Karpas-422 (cell line): ENCODE data around the gene ASPDH. TPM values are rescaled to one million over a fixed set of nuclear protein-coding genes. Genes with fewer than 3 reads are reported as not detected.

Experiments used
- DNase-seq: peaks from one replicate; pipeline ENCODE4 v3.0.0-alpha.2; 2015
- H2AFZ ChIP-seq: fragments of 200-600 bp; sonication (generic); 2 replicates; pipeline ENCODE4 v1.6.1; 2014; ENCODE audit warnings: antibody characterized with exemption, low read length, mixed read lengths
- H3K27ac ChIP-seq: fragments of 200-600 bp; sonication (generic); 2 replicates; pipeline ENCODE4 v1.5.1; 2014; ENCODE audit warnings: mild to moderate bottlenecking, low read length, moderate library complexity
- H3K27me3 ChIP-seq: fragments of 200-600 bp; sonication (generic); 2 replicates; pipeline ENCODE4 v1.6.1; 2014; ENCODE audit warnings: low read length, mixed read lengths
- H3K36me3 ChIP-seq: fragments of 200-600 bp; sonication (generic); 2 replicates; pipeline ENCODE4 v1.6.1; 2014; ENCODE audit warnings: low read length, mixed read lengths; ENCODE audit not compliant: insufficient read depth
- H3K4me1 ChIP-seq: fragments of 200-600 bp; sonication (generic); 2 replicates; pipeline ENCODE4 v1.6.1; 2014; ENCODE audit warnings: mild to moderate bottlenecking, low read length, mixed read lengths
- H3K4me2 ChIP-seq: fragments of 200-600 bp; sonication (generic); 2 replicates; pipeline ENCODE4 v1.6.1; 2014; ENCODE audit warnings: low read length, low read depth, mild to moderate bottlenecking; ENCODE audit not compliant: poor library complexity, severe bottlenecking
- H3K4me3 ChIP-seq: fragments of 200-600 bp; sonication (generic); 2 replicates; pipeline ENCODE4 v1.5.1; 2014; ENCODE audit warnings: mild to moderate bottlenecking, antibody characterized with exemption, low read length, mixed read lengths
- H3K79me2 ChIP-seq: fragments of 200-600 bp; sonication (generic); 2 replicates; pipeline ENCODE4 v1.6.1; 2014; ENCODE audit warnings: mild to moderate bottlenecking, low read length, mixed read lengths
- H3K9ac ChIP-seq: fragments of 200-600 bp; sonication (generic); 2 replicates; pipeline ENCODE4 v1.6.0; 2014; ENCODE audit warnings: low read length
- H3K9me2 ChIP-seq: fragments of 200-600 bp; sonication (generic), shearing (Covaris generic); replicated peaks from 2 replicates; pipeline ENCODE4 v1.6.0; 2014; ENCODE audit warnings: mild to moderate bottlenecking, low read length, moderate library complexity; ENCODE audit not compliant: insufficient read depth
- H3K9me3 ChIP-seq: fragments of 300-700, 200-600 bp; sonication (generic); 2 replicates; pipeline ENCODE4 v1.6.1; 2014; ENCODE audit warnings: low read length, mixed read lengths
- H4K20me1 ChIP-seq: fragments of 200-600 bp; sonication (generic); 2 replicates; pipeline ENCODE4 v1.6.1; 2014; ENCODE audit warnings: mild to moderate bottlenecking, antibody characterized with exemption, low read length, low read depth; ENCODE audit not compliant: insufficient read depth
- total RNA-seq: library from RNA; depleted of rRNA; stranded (reverse); fragments of >200 nt; shearing (Covaris generic); gene quantifications from 2 replicates; pipeline ENCODE4 v1.2.3, GENCODE V29; 2014; ENCODE audit warnings: low replicate concordance; rRNA removed

Gene ASPDH
- not detected in 2 replicates for total RNA-seq

DNA sequence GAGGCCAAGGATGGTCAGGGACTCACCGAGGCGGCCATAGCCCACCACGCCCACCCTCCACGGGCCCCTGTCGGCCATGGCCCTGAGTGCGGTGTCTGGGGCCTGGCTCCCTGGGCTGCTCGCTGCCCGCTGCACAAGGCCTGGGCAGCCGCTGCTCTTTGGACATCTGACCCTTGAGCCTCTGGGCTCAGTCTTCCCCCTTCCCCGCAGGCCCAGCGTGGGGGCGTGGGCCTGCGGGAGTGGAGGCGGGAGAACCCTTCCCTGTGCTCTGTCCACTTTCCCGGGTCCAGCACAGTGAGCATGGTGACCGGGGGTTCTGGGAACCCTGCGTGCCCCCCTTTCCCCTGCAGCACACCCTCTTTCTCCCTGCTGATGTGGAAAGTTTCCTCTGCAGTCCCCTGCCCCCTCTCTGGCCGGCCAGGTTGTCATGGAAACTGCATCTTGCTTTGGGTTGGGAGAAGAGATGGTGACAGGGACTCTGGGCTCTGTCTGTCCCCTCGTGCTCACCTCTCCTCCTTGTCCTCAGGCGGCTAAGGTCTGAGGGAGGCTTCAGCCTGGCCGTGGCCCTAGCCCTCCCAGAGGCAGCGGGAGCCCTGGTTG lies at the start of gene ASPDH:
Gene ASPDH, minus strand, starts transcription at position 168 of the 600 bp plus-strand sequence. Its CDS starts 90 bp downstream, at position 78.
- H3K9me2 ChIP-seq, result no peaks in the 10 kb centered on the region
- no peak within 1 kb of the TSS for H3K4me2 ChIP-seq
- DNase-seq, result peak; percentile 57
- H3K9me3 ChIP-seq, result no peaks in the 10 kb centered on the region; the same call in 1 of the 2 replicates
- no peak within 1 kb of the TSS for H3K4me3 ChIP-seq
- H3K27ac ChIP-seq, result no peak within 1 kb of the TSS
- H3K36me3 ChIP-seq, result no peaks in the 10 kb centered on the region
- H2AFZ ChIP-seq, result no peak within 1 kb of the TSS
- no peaks in the 10 kb centered on the region; the same call in 1 of the 2 replicates for H3K79me2 ChIP-seq
- H4K20me1 ChIP-seq, result no peaks in the 10 kb centered on the region
- H3K4me1 ChIP-seq, result peaks cover 16% of the 10 kb centered on the region
- H3K27me3 ChIP-seq, result no peaks in the 10 kb centered on the region
- no peak within 1 kb of the TSS for H3K9ac ChIP-seq

DNA sequence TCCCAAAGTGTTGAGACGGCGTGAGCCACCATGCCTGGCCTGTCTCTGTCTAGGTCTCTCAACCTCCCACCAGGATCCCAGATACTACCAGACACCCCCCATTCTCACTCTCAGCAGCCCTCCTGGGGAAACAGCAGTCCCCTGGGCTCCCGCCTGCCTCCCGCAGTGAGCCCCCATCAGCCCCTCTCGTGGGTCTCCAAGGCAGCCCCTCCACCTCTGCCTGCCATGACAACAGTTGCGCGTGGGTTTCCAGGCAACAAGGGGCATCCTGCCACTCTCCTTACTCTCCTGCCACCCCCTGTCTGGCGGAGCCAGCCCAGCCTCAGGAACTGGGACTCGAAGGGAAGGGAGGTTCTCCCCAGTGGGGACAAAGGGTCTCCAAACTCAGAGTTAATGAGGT lies 49.3 kb upstream of the ASPDH start:
- H3K9ac ChIP-seq, result no peak overlapping the region

DNA sequence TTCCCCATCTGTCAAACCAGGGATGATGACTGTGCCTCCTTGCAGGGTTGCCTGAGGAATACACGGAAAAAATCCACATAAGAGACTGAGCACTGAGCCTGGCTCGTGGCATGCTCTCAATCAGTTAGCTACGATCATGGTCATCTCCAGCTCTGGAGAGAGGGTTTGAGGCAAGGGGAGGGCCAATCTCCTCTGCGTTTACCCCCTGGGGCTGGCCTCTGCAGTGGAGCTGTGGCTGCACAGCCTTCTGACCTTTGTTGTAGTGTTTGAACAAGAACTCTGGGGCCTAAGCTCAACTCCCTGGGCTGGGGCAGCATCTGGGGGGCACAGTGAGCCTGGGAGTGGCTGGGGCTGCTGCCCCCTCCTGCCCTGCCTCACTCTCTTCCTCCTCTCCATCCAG lies 48.6 kb upstream of the ASPDH start:
- Histone ChIP-seq H3K9me2 (no peaks in the 10 kb centered on the region), H3K4me2 (no peak overlapping the region), H3K4me1 (no peaks in the 10 kb centered on the region), H3K36me3 (no peaks in the 10 kb centered on the region), H4K20me1 (peaks cover under 1% of the 10 kb centered on the region; the same call in 1 of the 2 replicates), H3K9me3 (no peaks in the 10 kb centered on the region), H3K27ac (no peak overlapping the region), H3K9ac (no peak overlapping the region), H3K79me2 (no peaks in the 10 kb centered on the region), H2AFZ (no peak overlapping the region), H3K27me3 (no peaks in the 10 kb centered on the region), H3K4me3 (no peak overlapping the region)
- DNase-seq, result no peak

More for the DNA sequence above, 49.3 kb upstream of the ASPDH start:
- Histone ChIP-seq H3K27ac (no peak overlapping the region), H3K27me3 (no peaks in the 10 kb centered on the region), H3K36me3 (no peaks in the 10 kb centered on the region), H3K9me3 (no peaks in the 10 kb centered on the region), H3K79me2 (no peaks in the 10 kb centered on the region), H3K4me2 (no peak overlapping the region), H2AFZ (no peak overlapping the region), H4K20me1 (no peaks in the 10 kb centered on the region; the same call in 1 of the 2 replicates), H3K9me2 (no peaks in the 10 kb centered on the region), H3K4me1 (no peaks in the 10 kb centered on the region), H3K4me3 (no peak overlapping the region)
- no peak for DNase-seq

DNA sequence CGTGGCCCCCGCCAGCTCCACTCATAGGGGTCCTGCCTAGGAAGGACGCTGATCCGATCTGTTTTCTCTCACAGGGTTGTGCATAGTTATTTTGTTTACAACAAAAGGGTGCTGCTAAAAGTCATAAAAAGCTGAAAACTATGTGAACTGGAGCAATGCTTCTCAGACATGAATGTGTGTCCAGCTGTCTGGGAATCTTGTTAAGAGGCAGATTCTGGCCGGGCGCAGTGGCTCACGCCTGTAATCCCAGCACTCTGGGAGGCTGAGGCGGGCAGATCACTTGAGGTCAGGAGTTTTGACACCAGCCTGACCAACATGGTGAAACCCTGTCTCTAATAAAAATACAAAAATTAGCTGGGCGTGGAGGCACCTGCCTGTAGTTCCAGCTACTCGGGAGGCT lies 45.9 kb upstream of the ASPDH start:
- H3K27me3 ChIP-seq, result no peaks in the 10 kb centered on the region
- H3K4me3 ChIP-seq, result no peak overlapping the region
- no peak overlapping the region for H3K4me2 ChIP-seq
- H3K9me3 ChIP-seq, result no peaks in the 10 kb centered on the region
- DNase-seq, result no peak
- H3K79me2 ChIP-seq, result no peaks in the 10 kb centered on the region
- H3K4me1 ChIP-seq, result peaks cover 9% of the 10 kb centered on the region
- H2AFZ ChIP-seq, result no peak overlapping the region
- no peaks in the 10 kb centered on the region for H3K36me3 ChIP-seq
- H3K9me2 ChIP-seq, result no peaks in the 10 kb centered on the region
- no peak overlapping the region for H3K9ac ChIP-seq
- H4K20me1 ChIP-seq, result peaks cover 8% of the 10 kb centered on the region; the same call in 1 of the 2 replicates
- no peak overlapping the region for H3K27ac ChIP-seq

DNA sequence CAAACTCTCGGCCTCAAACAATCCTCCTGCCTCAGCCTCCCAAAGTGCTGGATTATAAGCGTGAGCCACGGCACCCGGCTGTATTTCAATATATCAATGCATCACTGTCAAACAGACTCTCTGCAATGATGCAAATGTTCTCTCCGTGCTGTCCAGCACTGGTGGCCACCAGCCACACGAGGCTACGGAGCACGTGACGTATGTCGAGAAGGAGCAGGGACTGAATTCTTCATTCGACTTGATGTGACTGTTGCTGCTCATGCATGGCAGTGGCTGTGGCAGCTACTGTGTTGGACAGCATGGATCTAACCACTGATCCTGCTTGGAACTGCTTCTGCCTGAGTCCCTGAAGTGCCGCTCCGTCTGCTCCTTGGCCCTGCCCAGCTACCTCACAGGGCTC lies 44.7 kb upstream of the ASPDH start:
- H3K4me1 ChIP-seq, result peaks cover 9% of the 10 kb centered on the region
- no peaks in the 10 kb centered on the region for H3K79me2 ChIP-seq
- DNase-seq, result no peak
- no peak overlapping the region for H2AFZ ChIP-seq
- no peak overlapping the region for H3K4me3 ChIP-seq
- H3K9ac ChIP-seq, result no peak overlapping the region
- H3K9me2 ChIP-seq, result no peaks in the 10 kb centered on the region
- H3K4me2 ChIP-seq, result no peak overlapping the region
- no peaks in the 10 kb centered on the region for H3K27me3 ChIP-seq
- H3K27ac ChIP-seq, result no peak overlapping the region
- H4K20me1 ChIP-seq, result peaks cover 8% of the 10 kb centered on the region; the same call in 1 of the 2 replicates
- no peaks in the 10 kb centered on the region for H3K36me3 ChIP-seq
- no peaks in the 10 kb centered on the region for H3K9me3 ChIP-seq

DNA sequence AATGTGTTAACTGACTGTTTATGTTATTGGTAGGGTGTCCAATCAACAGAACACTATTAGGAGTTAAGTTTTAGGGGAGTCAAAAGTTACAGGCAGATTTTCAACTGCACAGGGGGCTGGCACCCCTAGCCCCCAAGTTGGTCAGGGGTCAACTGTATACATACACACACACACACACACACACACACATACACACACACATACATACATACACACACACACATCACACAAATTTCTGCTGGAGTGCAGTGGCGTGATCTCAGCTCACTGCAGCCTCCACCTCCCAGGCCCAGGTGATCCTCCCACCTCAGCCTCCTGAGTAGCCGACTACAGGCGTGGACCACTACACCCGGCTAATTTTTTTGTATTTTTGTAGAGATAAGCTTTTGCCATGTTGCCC lies 44.3 kb upstream of the ASPDH start:
- no peak overlapping the region for H2AFZ ChIP-seq
- no peak overlapping the region for H3K4me3 ChIP-seq
- H3K4me1 ChIP-seq, result peaks cover 9% of the 10 kb centered on the region
- no peaks in the 10 kb centered on the region for H3K9me3 ChIP-seq
- no peaks in the 10 kb centered on the region for H3K9me2 ChIP-seq
- H3K9ac ChIP-seq, result no peak overlapping the region
- no peak for DNase-seq
- H3K27me3 ChIP-seq, result no peaks in the 10 kb centered on the region
- no peak overlapping the region for H3K4me2 ChIP-seq
- no peaks in the 10 kb centered on the region for H3K36me3 ChIP-seq
- H3K79me2 ChIP-seq, result no peaks in the 10 kb centered on the region
- no peak overlapping the region for H3K27ac ChIP-seq
- peaks cover 8% of the 10 kb centered on the region; the same call in 1 of the 2 replicates for H4K20me1 ChIP-seq

DNA sequence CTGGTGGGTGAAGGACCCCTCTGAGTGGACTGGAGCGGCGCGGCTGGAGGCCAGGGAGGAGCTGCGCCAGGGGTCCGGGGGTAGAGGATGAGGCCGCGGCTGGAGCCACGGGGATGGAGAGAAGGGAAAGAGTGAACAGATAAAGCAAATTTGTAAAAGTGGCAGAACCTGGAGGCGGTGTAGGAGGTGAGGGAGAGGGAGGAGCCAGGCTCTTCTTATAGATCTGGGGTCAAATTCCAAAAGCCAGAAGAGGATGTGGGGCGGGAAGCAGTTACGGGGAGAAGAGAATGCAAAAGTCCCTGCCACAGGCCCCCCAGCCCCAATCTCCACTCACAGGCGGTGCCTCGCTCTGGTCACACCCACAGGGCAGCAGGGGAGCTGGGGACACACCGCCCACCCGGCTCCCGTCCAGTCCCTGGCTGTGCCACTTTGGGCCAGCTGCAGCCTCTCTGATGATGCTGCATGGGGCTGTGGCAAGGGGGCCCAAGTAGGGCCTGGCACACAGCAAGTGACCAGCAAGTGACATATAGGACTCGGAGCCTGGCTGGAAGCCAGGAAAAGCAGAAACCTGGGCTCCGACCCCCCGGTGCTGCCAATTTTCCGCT lies 43.4 kb upstream of the ASPDH start:
- Histone ChIP-seq H3K9ac (no peak overlapping the region), H3K79me2 (no peaks in the 10 kb centered on the region), H3K4me1 (peaks cover 9% of the 10 kb centered on the region), H2AFZ (no peak overlapping the region), H3K9me3 (no peaks in the 10 kb centered on the region), H4K20me1 (peaks cover 8% of the 10 kb centered on the region; the same call in 1 of the 2 replicates), H3K4me3 (no peak overlapping the region), H3K9me2 (no peaks in the 10 kb centered on the region), H3K27ac (no peak overlapping the region), H3K4me2 (no peak overlapping the region), H3K36me3 (no peaks in the 10 kb centered on the region), H3K27me3 (no peaks in the 10 kb centered on the region)
- no peak for DNase-seq

DNA sequence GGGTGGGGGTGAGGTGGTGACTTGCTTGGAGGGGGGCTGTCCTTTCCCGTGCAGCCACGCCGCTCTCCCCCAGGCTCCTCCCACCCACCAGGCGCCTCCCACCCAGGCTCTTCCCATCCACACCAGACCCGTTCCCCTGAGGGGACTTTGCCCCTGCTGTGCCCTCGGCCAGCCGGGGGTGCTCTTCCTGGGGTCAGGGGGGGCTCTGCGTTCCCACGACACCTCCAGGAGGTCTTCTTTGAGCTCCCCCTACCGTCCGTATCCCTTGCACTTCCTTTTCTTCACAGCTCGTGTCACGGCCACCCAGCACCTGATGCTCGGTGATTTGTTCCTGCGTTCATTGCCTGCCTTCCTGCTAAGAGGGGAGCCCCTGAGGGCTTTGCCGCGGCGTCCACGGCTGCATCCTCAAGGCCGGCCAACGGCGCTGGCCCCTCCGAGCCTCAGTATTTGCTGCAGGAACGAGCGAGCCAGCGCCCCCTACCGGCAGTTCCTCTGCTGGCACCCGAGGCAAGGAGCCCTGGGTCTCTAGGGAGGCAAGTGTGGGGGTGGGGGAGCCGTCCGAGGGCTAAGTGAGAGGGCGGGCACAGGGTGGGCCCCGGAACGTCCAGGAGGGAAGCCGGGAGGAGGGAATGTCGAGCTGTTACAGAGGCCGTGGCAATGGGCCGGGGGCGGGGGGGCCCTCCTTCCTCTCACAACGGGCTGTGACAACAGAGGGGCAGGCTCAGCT lies 42.7 kb upstream of the ASPDH start:
- peak overlapping the region; percentile 49; the same call in 1 of the 2 replicates for H3K4me3 ChIP-seq
- no peaks in the 10 kb centered on the region for H3K9me3 ChIP-seq
- peak overlapping the region; percentile 87; the same call in 1 of the 2 replicates for H2AFZ ChIP-seq
- H4K20me1 ChIP-seq, result peaks cover 12% of the 10 kb centered on the region; the same call in 1 of the 2 replicates
- H3K79me2 ChIP-seq, result no peaks in the 10 kb centered on the region
- peak; percentile 95 for DNase-seq
- no peaks in the 10 kb centered on the region for H3K9me2 ChIP-seq
- peak overlapping the region; percentile 53 for H3K9ac ChIP-seq
- H3K27me3 ChIP-seq, result no peaks in the 10 kb centered on the region
- H3K4me2 ChIP-seq, result peak overlapping the region; percentile 63
- H3K27ac ChIP-seq, result no peak overlapping the region
- peaks cover 9% of the 10 kb centered on the region for H3K4me1 ChIP-seq
- H3K36me3 ChIP-seq, result no peaks in the 10 kb centered on the region
